Aorta (tissue), 5 donors: Measurements from ENCODE around the gene SLC19A2. TPM values are rescaled to one million over a fixed set of nuclear protein-coding genes. Genes with fewer than 3 reads are reported as not detected.
"Not testable (repeated sequence)": the region's sequence is repeated elsewhere in the genome, so short reads cannot be mapped to it uniquely, and the experiment has no call there.

Source experiments
- ATAC-seq: fragments of 200-7000 bp; cut with Tn5 transposase; one replicate; pipeline ENCODE4 v1.9.1; 2022; ENCODE audit warnings: moderate library complexity; ENCODE audit not compliant: low FRiP score
- DNase-seq, 2 donors: peaks; one replicate each; pipeline ENCODE4 v3.0.0-alpha.2; 2020
- H3K27ac ChIP-seq, 2 donors: one replicate each; pipeline ENCODE4 v1.5.1; 2013; ENCODE audit warnings: low read length in 2 of 2, mild to moderate bottlenecking in 2 of 2, moderate library complexity in 2 of 2, control low read depth in 1 of 2, inconsistent platforms in 1 of 2, low read depth in 1 of 2
- H3K27me3 ChIP-seq, 2 donors: one replicate each; pipeline ENCODE4 v1.6.1; 2013; ENCODE audit warnings: control low read depth in 1 of 2, low read length in 1 of 2, mild to moderate bottlenecking in 1 of 2, moderate library complexity in 1 of 2; ENCODE audit not compliant: insufficient read depth in 2 of 2, control insufficient read depth in 1 of 2
- H3K36me3 ChIP-seq, 2 donors: one replicate each; pipeline ENCODE4 v1.6.1; 2013; ENCODE audit warnings: control low read depth in 1 of 2, low read length in 1 of 2, mild to moderate bottlenecking in 1 of 2; ENCODE audit not compliant: insufficient read depth in 2 of 2, control insufficient read depth in 1 of 2
- H3K4me1 ChIP-seq, 2 donors: one replicate each; pipeline ENCODE4 v1.6.1; 2013; ENCODE audit warnings: low read length in 2 of 2, control low read depth in 1 of 2, mild to moderate bottlenecking in 1 of 2, moderate library complexity in 1 of 2; ENCODE audit not compliant: insufficient read depth in 2 of 2, control insufficient read depth in 1 of 2
- H3K4me3 ChIP-seq, 2 donors: one replicate each; pipeline ENCODE4 v1.5.1; 2013; ENCODE audit warnings: low read length in 2 of 2, control low read depth in 1 of 2, mild to moderate bottlenecking in 1 of 2
- H3K9me3 ChIP-seq: one replicate; pipeline ENCODE4 v1.6.1; 2013; ENCODE audit warnings: mild to moderate bottlenecking, low read length; ENCODE audit not compliant: control insufficient read depth
- WGBS, 2 donors: extraction: QIAGEN DNeasy Blood & Tissue Kit; methylation state at CpG; one replicate each; pipeline ENCODE4 v1.1.7; 2013; 5-methylcytosine and 5-hydroxymethylcytosine counted together
- intact Hi-C, 2 donors: fragments of 100-400 bp; cut with DNase I; formaldehyde crosslinking; loops; one replicate each; pipeline versions ENCODE4 v1.14.2 to v1.15.0; 2022
- polyA plus RNA-seq, 2 donors: library from polyadenylated mRNA; stranded (reverse); fragments of 200-250 nt; gene quantifications; one replicate each; pipeline ENCODE4 v1.2.3, GENCODE V29; 2013
- total RNA-seq, 2 donors: library from RNA; stranded (reverse); fragmentation: NEBNext Ultra II Directional; extraction: Animal tissue kit (Norgen Biotek cat#: 25700); gene quantifications; one replicate each; pipeline ENCODE4 v1.2.1, GENCODE V29; 2021
- donor health status: healthy with polysubstance abuse.
- donor health status: Bipolar disorder and iron deficiency.
- donor health status: DM: no; HTN: no; CAD: no.
- donor health status: DM: no; HTN: no; CAD: no.
- donor health status: DM: yes; HTN: yes; CAD: no.

The SLC19A2 gene
- total and polyA plus RNA-seq, 4 donors = 3.5 to 26.9 (median 8.4) TPM

- no peaks in the 10 kb centered on the region for H3K27me3 ChIP-seq
- WGBS, 2 donors = 3 to 6% methylated on average over 3 of the region's 3 CpGs
- no peaks in the 10 kb centered on the region for H3K4me1 ChIP-seq
- H3K27ac ChIP-seq = peak overlapping the region in 1 of 2 donors; percentile 87
- intact Hi-C loops = no loop called here
- DNase-seq (no peak), ATAC-seq (peak; percentile 87)
- H3K4me3 ChIP-seq = no peak overlapping the region
- H3K36me3 ChIP-seq = no peaks in the 10 kb centered on the region
- no peaks in the 10 kb centered on the region for H3K9me3 ChIP-seq
These were observed 25.7 kb upstream of the SLC19A2 start for GRCh38 chr1:169511316-169512005.

GRCh38 chr1:169510060-169510459 lies 24.3 kb upstream of the SLC19A2 start:
- Histone ChIP-seq H3K9me3 (no peaks in the 10 kb centered on the region), H3K27ac (peak overlapping the region in 1 of 2 donors; percentile 87), H3K4me1 (no peaks in the 10 kb centered on the region), H3K4me3 (no peak overlapping the region), H3K27me3 (no peaks in the 10 kb centered on the region), H3K36me3 (no peaks in the 10 kb centered on the region)
- no peak for DNase-seq
- intact Hi-C loops = no loop called here
- 89 to 91% methylated on average over 4 of the region's 4 CpGs for WGBS, 2 donors
- ATAC-seq = no peak

GRCh38 chr1:169509354-169509753 lies 23.6 kb upstream of the SLC19A2 start:
- Histone ChIP-seq H3K4me1 (no peaks in the 10 kb centered on the region), H3K27me3 (no peaks in the 10 kb centered on the region), H3K9me3 (no peaks in the 10 kb centered on the region), H3K27ac (no peak overlapping the region), H3K4me3 (no peak overlapping the region), H3K36me3 (no peaks in the 10 kb centered on the region)
- ATAC-seq = no peak
- WGBS, 2 donors = 97 to 99% methylated on average over 1 of the region's 1 CpG
- intact Hi-C loops = no loop called here
- no peak for DNase-seq

- ATAC-seq (no peak), DNase-seq (no peak)
- Histone ChIP-seq H3K9me3 (no peaks in the 10 kb centered on the region), H3K27ac (no peak overlapping the region), H3K4me1 (no peaks in the 10 kb centered on the region), H3K27me3 (no peaks in the 10 kb centered on the region), H3K4me3 (no peak overlapping the region), H3K36me3 (no peaks in the 10 kb centered on the region)
- intact Hi-C loops = no loop called here
- WGBS, 2 donors = 35 to 36% methylated on average over 3 of the region's 3 CpGs
These were observed 22.9 kb upstream of the SLC19A2 start for GRCh38 chr1:169508432-169509338.

- ATAC-seq (no peak), DNase-seq (no peak)
- Histone ChIP-seq H3K4me3 (no peak overlapping the region), H3K27me3 (no peaks in the 10 kb centered on the region), H3K4me1 (no peaks in the 10 kb centered on the region), H3K36me3 (no peaks in the 10 kb centered on the region), H3K27ac (no peak overlapping the region), H3K9me3 (no peaks in the 10 kb centered on the region)
- WGBS, 2 donors = 68 to 74% methylated on average over 2 of the region's 2 CpGs
- intact Hi-C loops = no loop called here
These were observed 21.7 kb upstream of the SLC19A2 start for GRCh38 chr1:169507413-169507812.

- H3K9me3 ChIP-seq, H3K27me3 ChIP-seq, intact Hi-C loops, H3K4me1 ChIP-seq, DNase-seq, H3K36me3 ChIP-seq, H3K27ac ChIP-seq, ATAC-seq, H3K4me3 ChIP-seq: not testable (repeated sequence)
- WGBS, 2 donors = 96 to 97% methylated on average over 2 of the region's 2 CpGs
These were observed 17.9 kb upstream of the SLC19A2 start for GRCh38 chr1:169503601-169504000.

GRCh38 chr1:169499807-169500206 lies 14.1 kb upstream of the SLC19A2 start:
- DNase-seq (no peak), ATAC-seq (no peak)
- intact Hi-C loops = no loop called here
- no peaks in the 10 kb centered on the region for H3K27me3 ChIP-seq
- no peaks in the 10 kb centered on the region for H3K36me3 ChIP-seq
- H3K27ac ChIP-seq = no peak overlapping the region
- H3K4me3 ChIP-seq = no peak overlapping the region
- no peaks in the 10 kb centered on the region for H3K4me1 ChIP-seq
- no peaks in the 10 kb centered on the region for H3K9me3 ChIP-seq

GRCh38 chr1:169497317-169497716 lies 11.6 kb upstream of the SLC19A2 start:
- Histone ChIP-seq H3K9me3 (no peaks in the 10 kb centered on the region), H3K4me3 (no peak overlapping the region), H3K4me1 (no peaks in the 10 kb centered on the region), H3K27ac (no peak overlapping the region), H3K27me3 (no peaks in the 10 kb centered on the region), H3K36me3 (no peaks in the 10 kb centered on the region)
- no peak for ATAC-seq
- intact Hi-C loops = no loop called here
- no peak for DNase-seq
- 95 to 98% methylated on average over 2 of the region's 2 CpGs for WGBS, 2 donors

GRCh38 chr1:169495916-169496315 lies 10.2 kb upstream of the SLC19A2 start:
- intact Hi-C loops = no loop called here
- WGBS, 2 donors = 67 to 76% methylated on average over 2 of the region's 2 CpGs

More at GRCh38 chr1:169495916-169496315, 10.2 kb upstream of the SLC19A2 start:
- Histone ChIP-seq H3K27me3 (no peaks in the 10 kb centered on the region), H3K4me1 (no peaks in the 10 kb centered on the region), H3K4me3 (no peak overlapping the region), H3K9me3 (no peaks in the 10 kb centered on the region), H3K27ac (no peak overlapping the region), H3K36me3 (no peaks in the 10 kb centered on the region)
- DNase-seq (no peak), ATAC-seq (no peak)
